ENCODE measurements around the gene SKP1.

DNA sequence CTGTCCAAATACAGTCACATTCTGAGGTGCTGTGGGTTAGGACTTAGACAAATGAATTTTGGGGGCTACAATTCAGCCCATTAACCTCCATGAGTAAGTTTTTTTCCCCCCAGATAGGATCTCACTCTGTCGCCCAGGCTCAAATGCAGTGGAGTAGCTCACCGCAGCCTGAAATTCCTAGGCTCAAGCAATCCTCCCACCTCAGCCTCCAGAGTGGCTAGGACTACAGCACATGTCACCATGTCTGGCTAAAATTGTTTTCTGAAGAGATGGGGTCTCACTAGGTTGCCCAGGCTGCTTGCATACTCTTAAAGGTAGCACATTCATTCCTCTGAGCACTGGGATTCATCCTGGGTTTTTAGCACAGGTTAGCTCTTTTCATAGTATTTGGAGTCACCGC is 26.9 kb upstream of the SKP1 start:
- no peak for TF ChIP-seq POLR2AphosphoS5 (IDR thresholded peaks at IDR 0.05; ENCODE audit: low read depth, low read length)
- TF ChIP-seq SIN3A (IDR thresholded peaks at IDR 0.05; ENCODE audit: borderline replicate concordance, insufficient read depth, low read length), result no peak
- no peak for TF ChIP-seq TAF1 (IDR thresholded peaks at IDR 0.05; ENCODE audit: borderline replicate concordance, insufficient read depth, low read length)

Data from PFSK-1 (cell line).